GM12878 (cell line): ENCODE results near the gene TRPM3. TPM values are rescaled to one million over a fixed set of nuclear protein-coding genes. Genes with fewer than 3 reads are reported as not detected.

Experiments
- ATAC-seq: fragments of 200-7000 bp; cut with Tn5 transposase; 3 replicates; pipeline ENCODE4 v1.9.1; 2020; ENCODE audit warnings: mild to moderate bottlenecking, moderate library complexity
- BruUV-seq: library from RNA; stranded (reverse); fragments of 400-500 nt; replicated peaks from 2 replicates; lab custom pipeline; 2021; lab: Mats Ljungman, UMichigan
- CTCF ChIA-PET: fragments of 300-600 bp; sonication (Branson Sonifier 250); formaldehyde crosslinking; extraction: SDS; loops from one replicate; lab custom pipeline; 2021; ENCODE audit warnings: inconsistent platforms; lab: Yijun Ruan, JAX
- POLR2A ChIA-PET: fragments of 350-600 bp; formaldehyde crosslinking; extraction: SDS; loops from one replicate; lab custom pipeline; 2021; ENCODE audit warnings: inconsistent platforms; lab: Charles Lee
- RAD21 ChIA-PET: fragments of 300-600 bp; sonication (Branson Sonifier 250); formaldehyde crosslinking; loops from one replicate; lab custom pipeline; 2023; ENCODE audit warnings: antibody characterized with exemption; ENCODE audit not compliant: unreplicated experiment; lab: Charles Lee
- SMC1A ChIA-PET: fragments of 300-600 bp; sonication (Branson Sonifier 250); formaldehyde crosslinking; loops from one replicate; lab custom pipeline; 2023; ENCODE audit not compliant: unreplicated experiment, uncharacterized antibody; lab: Charles Lee
- DNase-seq: peaks from one replicate; pipeline ENCODE4 v3.0.0-alpha.2; 2011; ENCODE audit warnings: low read depth, low spot score
- FAIRE-seq: peaks from 3 replicates; lab custom pipeline; 2011; peaks lifted over from hg19 to GRCh38; lab: Jason Lieb, UNC
- H2AFZ ChIP-seq: 2 replicates; pipeline ENCODE4 v1.6.0; 2011; ENCODE audit warnings: low read depth, low read length, control low read depth; ENCODE audit not compliant: control insufficient read depth
- H3K27ac ChIP-seq: 2 replicates; pipeline ENCODE4 v1.5.1; 2011; ENCODE audit warnings: control low read depth; ENCODE audit not compliant: control insufficient read depth, insufficient read depth
- H3K27me3 ChIP-seq, 2 experiments: replicated peaks in 1 of 2; 2 replicates each; pipeline versions ENCODE4 v1.6.0 to v1.6.1; 2011; ENCODE audit warnings: low read length in 1 of 2; ENCODE audit not compliant: control insufficient read depth in 2 of 2, insufficient read depth in 2 of 2
- H3K36me3 ChIP-seq, 2 experiments: 2 replicates each; pipeline ENCODE4 v1.5.1; 2011; ENCODE audit warnings: low read length in 1 of 2; ENCODE audit not compliant: control insufficient read depth in 2 of 2, insufficient read depth in 2 of 2
- H3K4me1 ChIP-seq: 2 replicates; pipeline ENCODE4 v1.6.1; 2011; ENCODE audit warnings: mild to moderate bottlenecking, low read length, moderate library complexity, mixed read lengths; ENCODE audit not compliant: control insufficient read depth, insufficient read depth
- H3K4me2 ChIP-seq: 2 replicates; pipeline ENCODE4 v1.6.0; 2011; ENCODE audit warnings: control low read depth; ENCODE audit not compliant: control insufficient read depth, insufficient read depth
- H3K4me3 ChIP-seq: fragments of 200-600 bp; sonication (generic); 2 replicates; pipeline ENCODE4 v1.5.1; 2016
- H3K79me2 ChIP-seq: 2 replicates; pipeline ENCODE4 v1.6.0; 2011; ENCODE audit warnings: low read length; ENCODE audit not compliant: control insufficient read depth, insufficient read depth
- H3K9ac ChIP-seq: 2 replicates; pipeline ENCODE4 v1.8.0; 2011; ENCODE audit warnings: low read length, control low read depth, mixed read lengths; ENCODE audit not compliant: control insufficient read depth, insufficient read depth
- H3K9me3 ChIP-seq: replicated peaks from 3 replicates; pipeline ENCODE4 v1.5.1; 2011; ENCODE audit warnings: mild to moderate bottlenecking, low read length; ENCODE audit not compliant: control insufficient read depth, insufficient read depth
- H4K20me1 ChIP-seq: 2 replicates; pipeline ENCODE4 v1.6.0; 2011; ENCODE audit not compliant: control insufficient read depth, insufficient read depth
- ASH2L ChIP-seq: fragments of 300-600, 200-600 bp; sonication (generic); IDR thresholded peaks from 2 replicates; pipeline ENCODE4 v1.6.1; 2017; ENCODE audit warnings: low read depth, mild to moderate bottlenecking, borderline replicate concordance
- BMI1 ChIP-seq: fragments of 450-650 bp; IDR thresholded peaks from 2 replicates; pipeline ENCODE4 v1.6.1; 2016; ENCODE audit warnings: mild to moderate bottlenecking, moderate library complexity, borderline replicate concordance
- CBX5 ChIP-seq: sonication (generic); IDR thresholded peaks from 2 replicates; pipeline ENCODE4 v1.6.1; 2016; ENCODE audit warnings: low read depth, moderate library complexity, mild to moderate bottlenecking, inconsistent platforms
- FOXK2 ChIP-seq: fragments of 450-650 bp; IDR thresholded peaks from 2 replicates; pipeline ENCODE4 v1.6.1; 2017; ENCODE audit warnings: mild to moderate bottlenecking, moderate library complexity
- JUND ChIP-seq: IDR thresholded peaks from 2 replicates; pipeline ENCODE4 v1.6.1; 2012; ENCODE audit warnings: low read depth, mild to moderate bottlenecking, low read length, improper control_type of control experiment, moderate library complexity
- MXI1 ChIP-seq: fragments of 150-350 bp; IDR thresholded peaks from 2 replicates; pipeline ENCODE4 v1.6.1; 2011; ENCODE audit warnings: low read depth, mild to moderate bottlenecking, inconsistent platforms, low read length, improper control_type of control experiment
- NFIC ChIP-seq: IDR thresholded peaks from 2 replicates; pipeline ENCODE4 v1.6.1; 2012; ENCODE audit warnings: low read depth, mild to moderate bottlenecking, inconsistent platforms, low read length, moderate library complexity
- NFYB ChIP-seq: IDR thresholded peaks from 2 replicates; pipeline ENCODE4 v1.6.1; 2011; ENCODE audit warnings: low read depth, mild to moderate bottlenecking, low read length, improper control_type of control experiment, moderate library complexity; ENCODE audit not compliant: insufficient read depth
- PAX5 ChIP-seq: IDR thresholded peaks from 2 replicates; pipeline ENCODE4 v1.6.1; 2011; ENCODE audit warnings: low read depth, low read length, borderline replicate concordance
- PAX8 ChIP-seq: fragments of 450-650 bp; IDR thresholded peaks from 2 replicates; pipeline ENCODE4 v1.6.1; 2017; ENCODE audit warnings: mild to moderate bottlenecking, moderate library complexity
- RCOR1 ChIP-seq: conservative IDR thresholded peaks from 2 replicates; pipeline ENCODE4 v1.6.1; 2012; ENCODE audit warnings: low read depth, low read length, improper control_type of control experiment
- SIX5 ChIP-seq: IDR thresholded peaks from 2 replicates; pipeline ENCODE4 v1.6.1; 2011; ENCODE audit warnings: mild to moderate bottlenecking, low read depth, low read length, moderate library complexity; ENCODE audit not compliant: severe bottlenecking
- SMAD5 ChIP-seq: IDR thresholded peaks from 2 replicates; pipeline ENCODE4 v1.6.1; 2016; ENCODE audit warnings: antibody characterized with exemption, low read depth
- SMARCA5 ChIP-seq: fragments of 450-650 bp; IDR thresholded peaks from 2 replicates; pipeline ENCODE4 v1.6.1; 2017; ENCODE audit warnings: mild to moderate bottlenecking
- SREBF1 ChIP-seq: IDR thresholded peaks from 2 replicates; pipeline ENCODE4 v1.6.1; 2012; ENCODE audit warnings: mild to moderate bottlenecking, low read length
- ZNF274 ChIP-seq: IDR thresholded peaks from one replicate; pipeline ENCODE4 v1.8.0; 2011; ENCODE audit not compliant: insufficient read length, insufficient read depth
- WGBS: methylation state at CpG from one replicate; pipeline ENCODE4 v1.1.6; 2016; ENCODE audit warnings: low lambda C conversion rate; ENCODE audit not compliant: insufficient replicate concordance, insufficient coverage; ENCODE audit errors: missing lambda C conversion rate; 5-methylcytosine and 5-hydroxymethylcytosine counted together
- in situ Hi-C: fragments of 300-500 bp; cut with MboI; formaldehyde crosslinking; loops from 9 replicates; pipeline ENCODE4 v1.14.3; 2018; ENCODE audit warnings: mixed read lengths
- intact Hi-C: fragments of 100-400 bp; cut with micrococcal nuclease; formaldehyde crosslinking; loops from one replicate; pipeline ENCODE4 v1.14.2; 2022; ENCODE audit not compliant: unreplicated experiment
- polyA plus RNA-seq, 11 experiments: library from polyadenylated mRNA; depleted of rRNA in 4 of 11; unstranded in 6 of 11; stranded (reverse) in 5 of 11; fragments of >200 nt; fragmentation: Nextera tagmentation in 4 of 11; fragmentation: Illumina TruSeq in 1 of 11; extraction: Ambion mirVana in 4 of 11; extraction: Trizol in 1 of 11; gene quantifications; 1 replicate in 1 of 11; 2 replicates in 10 of 11; pipeline versions ENCODE4 v1.2.1 to v1.2.3, GENCODE V29; 2011 to 2016; ENCODE audit warnings: inconsistent platforms in 2 of 11, missing spikeins in 2 of 11, low read depth in 1 of 11
- total RNA-seq, 4 experiments: library from RNA; depleted of rRNA in 3 of 4; stranded (reverse); fragments of >200 nt in 3 of 4; fragmentation: Illumina TruSeq in 1 of 4; extraction: Trizol in 1 of 4; gene quantifications; 2 replicates each; pipeline versions ENCODE4 v1.2.1 to v1.2.3, GENCODE V29; 2013 to 2021
- TF ChIP-seq, protein P1 (sequence below): fragments of 450-650 bp; IDR thresholded peaks from 2 replicates; pipeline ENCODE4 v1.6.1; 2016; ENCODE audit warnings: mild to moderate bottlenecking
- TF ChIP-seq, protein P2 (sequence below): IDR thresholded peaks from 2 replicates; pipeline ENCODE4 v1.6.1; 2011; ENCODE audit warnings: borderline replicate concordance, low read depth, mild to moderate bottlenecking, moderate library complexity, mixed read lengths, low read length; ENCODE audit not compliant: insufficient read depth; ENCODE audit errors: extremely low read length

TRPM3 gene
- total and polyA plus RNA-seq, 10 of the 15 experiments (the other 5 are each of a cell fraction or from before 2014, with no cell fraction given), result not detected

GRCh38 chr9:70941191-70941590 lies 180.2 kb downstream of the TRPM3 start:
- RAD21 ChIA-PET, result no interaction called here
- DNase-seq (no peak), ATAC-seq (no peak), FAIRE-seq (no peak)
- POLR2A ChIA-PET, result no interaction called here
- H3K9me3 ChIP-seq, result no peaks in the 10 kb centered on the region
- H3K4me2 ChIP-seq, result no peak overlapping the region
- no peak for TF ChIP-seq CBX5
- TF ChIP-seq SIX5, result no peak
- TF ChIP-seq, protein P1, sequence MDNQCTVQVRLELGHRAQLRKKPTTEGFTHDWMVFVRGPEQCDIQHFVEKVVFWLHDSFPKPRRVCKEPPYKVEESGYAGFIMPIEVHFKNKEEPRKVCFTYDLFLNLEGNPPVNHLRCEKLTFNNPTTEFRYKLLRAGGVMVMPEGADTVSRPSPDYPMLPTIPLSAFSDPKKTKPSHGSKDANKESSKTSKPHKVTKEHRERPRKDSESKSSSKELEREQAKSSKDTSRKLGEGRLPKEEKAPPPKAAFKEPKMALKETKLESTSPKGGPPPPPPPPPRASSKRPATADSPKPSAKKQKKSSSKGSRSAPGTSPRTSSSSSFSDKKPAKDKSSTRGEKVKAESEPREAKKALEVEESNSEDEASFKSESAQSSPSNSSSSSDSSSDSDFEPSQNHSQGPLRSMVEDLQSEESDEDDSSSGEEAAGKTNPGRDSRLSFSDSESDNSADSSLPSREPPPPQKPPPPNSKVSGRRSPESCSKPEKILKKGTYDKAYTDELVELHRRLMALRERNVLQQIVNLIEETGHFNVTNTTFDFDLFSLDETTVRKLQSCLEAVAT, result no peak
- TF ChIP-seq ASH2L, result no peak
- no peak for TF ChIP-seq PAX8
- TF ChIP-seq, protein P2, sequence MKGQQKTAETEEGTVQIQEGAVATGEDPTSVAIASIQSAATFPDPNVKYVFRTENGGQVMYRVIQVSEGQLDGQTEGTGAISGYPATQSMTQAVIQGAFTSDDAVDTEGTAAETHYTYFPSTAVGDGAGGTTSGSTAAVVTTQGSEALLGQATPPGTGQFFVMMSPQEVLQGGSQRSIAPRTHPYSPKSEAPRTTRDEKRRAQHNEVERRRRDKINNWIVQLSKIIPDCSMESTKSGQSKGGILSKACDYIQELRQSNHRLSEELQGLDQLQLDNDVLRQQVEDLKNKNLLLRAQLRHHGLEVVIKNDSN, result no peak
- no peak for TF ChIP-seq SREBF1
- TF ChIP-seq JUND, result no peak
- TF ChIP-seq BMI1, result no peak
- no peak for TF ChIP-seq SMARCA5
- no peak for TF ChIP-seq ZNF274
- TF ChIP-seq NFYB, result no peak
- no peak for TF ChIP-seq MXI1
- TF ChIP-seq RCOR1, result no peak
- no peak for TF ChIP-seq SMAD5
- TF ChIP-seq FOXK2, result no peak
- TF ChIP-seq PAX5, result no peak
- TF ChIP-seq NFIC, result no peak
- WGBS, result 17% methylated on average over 4 of the region's 4 CpGs
- H3K79me2 ChIP-seq, result no peaks in the 10 kb centered on the region
- H3K27ac ChIP-seq, result no peak overlapping the region
- H3K4me3 ChIP-seq, result no peak overlapping the region
- BruUV-seq, result no TSS peak
- H3K4me1 ChIP-seq, result no peaks in the 10 kb centered on the region
- no peak overlapping the region for H2AFZ ChIP-seq
- SMC1A ChIA-PET, result no interaction called here
- peaks cover 0 to 3% of the 10 kb centered on the region in 2 experiments; a peak in 1 of 4 replicates for H3K27me3 ChIP-seq
- H3K36me3 ChIP-seq, result no peaks in the 10 kb centered on the region
- CTCF ChIA-PET, result no interaction called here
- H3K9ac ChIP-seq, result no peak overlapping the region
- intact Hi-C loops, result no loop called here
- H4K20me1 ChIP-seq, result no peaks in the 10 kb centered on the region
- in situ Hi-C loops, result no loop called here
